Stimulated activated CD8-positive, alpha-beta memory T cell treated with anti-CD3 and anti-CD28 coated beads, Interleukin-7, amount 100 ng/mL, for 24 hours (primary cell): Measurements from ENCODE around the gene PHF21A.

Experiments
- DNase-seq: peaks from one replicate; pipeline ENCODE4 v3.0.0-alpha.2; 2020; ENCODE audit warnings: low read depth

The PHF21A gene

GRCh38 chr11:45884596-45885185 lies 236.6 kb downstream of the PHF21A start:
- DNase-seq = no peak
